ENCODE results near the gene EFCAB6.

EFCAB6 gene

DNA sequence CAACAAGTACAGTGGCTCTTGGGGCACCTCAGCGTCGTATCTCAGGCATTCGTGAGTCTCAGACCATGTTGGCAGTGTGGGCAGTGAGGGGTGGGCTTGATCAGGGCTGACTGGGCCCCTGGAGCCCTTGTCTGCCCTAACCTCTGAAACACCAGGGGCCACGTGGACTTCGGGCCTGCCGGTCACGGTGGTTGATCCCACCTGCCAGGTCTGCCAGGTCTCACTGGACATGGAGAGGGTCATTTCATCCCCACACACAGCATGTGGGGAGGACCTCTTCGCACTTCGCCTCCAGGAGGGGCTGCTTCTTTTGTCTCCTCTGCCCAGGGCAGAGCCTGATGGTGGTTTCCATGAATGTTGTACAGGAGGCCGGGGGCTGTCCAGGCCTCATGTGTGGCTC, 323.2 kb downstream of the EFCAB6 start:
- TF ChIP-seq TAF1 (IDR thresholded peaks at IDR 0.05; ENCODE audit: low read depth) (no peak), YY1 (IDR thresholded peaks at IDR 0.05; ENCODE audit: low read depth) (no peak), TCF12 (IDR thresholded peaks at IDR 0.05; ENCODE audit: low read depth) (no peak), TEAD4 (IDR thresholded peaks at IDR 0.05) (no peak), FOXM1 (IDR thresholded peaks at IDR 0.05; ENCODE audit: borderline replicate concordance, low read depth) (no peak), EGR1 (IDR thresholded peaks at IDR 0.05) (no peak), ZBTB7A (IDR thresholded peaks at IDR 0.05; ENCODE audit: low read depth) (no peak), EP300 (IDR thresholded peaks at IDR 0.05; ENCODE audit: borderline replicate concordance) (no peak)
- TF ChIP-seq, protein P1, sequence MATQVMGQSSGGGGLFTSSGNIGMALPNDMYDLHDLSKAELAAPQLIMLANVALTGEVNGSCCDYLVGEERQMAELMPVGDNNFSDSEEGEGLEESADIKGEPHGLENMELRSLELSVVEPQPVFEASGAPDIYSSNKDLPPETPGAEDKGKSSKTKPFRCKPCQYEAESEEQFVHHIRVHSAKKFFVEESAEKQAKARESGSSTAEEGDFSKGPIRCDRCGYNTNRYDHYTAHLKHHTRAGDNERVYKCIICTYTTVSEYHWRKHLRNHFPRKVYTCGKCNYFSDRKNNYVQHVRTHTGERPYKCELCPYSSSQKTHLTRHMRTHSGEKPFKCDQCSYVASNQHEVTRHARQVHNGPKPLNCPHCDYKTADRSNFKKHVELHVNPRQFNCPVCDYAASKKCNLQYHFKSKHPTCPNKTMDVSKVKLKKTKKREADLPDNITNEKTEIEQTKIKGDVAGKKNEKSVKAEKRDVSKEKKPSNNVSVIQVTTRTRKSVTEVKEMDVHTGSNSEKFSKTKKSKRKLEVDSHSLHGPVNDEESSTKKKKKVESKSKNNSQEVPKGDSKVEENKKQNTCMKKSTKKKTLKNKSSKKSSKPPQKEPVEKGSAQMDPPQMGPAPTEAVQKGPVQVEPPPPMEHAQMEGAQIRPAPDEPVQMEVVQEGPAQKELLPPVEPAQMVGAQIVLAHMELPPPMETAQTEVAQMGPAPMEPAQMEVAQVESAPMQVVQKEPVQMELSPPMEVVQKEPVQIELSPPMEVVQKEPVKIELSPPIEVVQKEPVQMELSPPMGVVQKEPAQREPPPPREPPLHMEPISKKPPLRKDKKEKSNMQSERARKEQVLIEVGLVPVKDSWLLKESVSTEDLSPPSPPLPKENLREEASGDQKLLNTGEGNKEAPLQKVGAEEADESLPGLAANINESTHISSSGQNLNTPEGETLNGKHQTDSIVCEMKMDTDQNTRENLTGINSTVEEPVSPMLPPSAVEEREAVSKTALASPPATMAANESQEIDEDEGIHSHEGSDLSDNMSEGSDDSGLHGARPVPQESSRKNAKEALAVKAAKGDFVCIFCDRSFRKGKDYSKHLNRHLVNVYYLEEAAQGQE (IDR thresholded peaks at IDR 0.05; ENCODE audit: low read depth), result no peak

DNA sequence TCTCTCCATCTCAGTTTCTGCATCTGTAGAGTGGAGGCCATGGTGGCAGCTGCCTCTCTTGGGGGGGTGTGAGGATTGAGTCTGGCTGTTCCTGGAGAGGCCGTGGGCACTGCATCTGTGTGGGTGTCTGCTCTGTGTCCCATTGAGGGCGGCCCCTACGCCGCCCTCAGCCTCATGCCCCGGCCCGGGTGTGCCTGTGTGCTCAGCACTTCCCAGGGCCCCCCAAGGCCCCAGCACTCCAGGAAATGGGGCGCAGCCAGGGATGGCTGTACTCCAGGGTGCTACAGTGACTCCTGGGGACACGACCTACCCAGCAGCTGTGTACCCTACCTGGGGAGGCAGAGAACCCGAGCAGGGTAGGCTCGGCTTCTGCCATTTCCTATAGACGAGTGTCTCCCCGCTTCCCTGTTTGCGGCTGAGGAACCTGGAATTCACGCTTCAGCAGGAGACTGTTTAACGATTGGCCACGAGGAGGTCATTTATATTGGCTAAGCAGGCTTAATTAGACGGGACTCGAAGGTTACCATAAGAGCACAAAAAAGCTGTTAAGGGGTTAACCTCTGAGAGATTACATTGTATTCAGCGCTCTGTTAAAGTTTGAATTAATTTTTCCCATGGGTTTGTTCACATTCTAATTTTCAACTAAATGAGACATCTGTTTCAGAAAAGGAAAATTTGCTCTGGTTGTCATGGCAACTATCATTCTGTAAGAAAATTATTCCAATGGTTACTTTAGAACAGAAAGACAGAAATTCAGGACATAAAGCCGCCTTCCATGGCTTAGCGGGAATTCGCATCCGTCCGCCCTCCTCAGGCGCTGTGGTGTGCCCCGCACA, 323.9 kb downstream of the EFCAB6 start:
- TF ChIP-seq, protein P2, sequence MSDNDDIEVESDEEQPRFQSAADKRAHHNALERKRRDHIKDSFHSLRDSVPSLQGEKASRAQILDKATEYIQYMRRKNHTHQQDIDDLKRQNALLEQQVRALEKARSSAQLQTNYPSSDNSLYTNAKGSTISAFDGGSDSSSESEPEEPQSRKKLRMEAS (IDR thresholded peaks at IDR 0.05), result no peak
- no peak for TF ChIP-seq CEBPB (IDR thresholded peaks at IDR 0.05)
- no peak for TF ChIP-seq NFIC (IDR thresholded peaks at IDR 0.05)
- no peak for TF ChIP-seq EGR1 (IDR thresholded peaks at IDR 0.05)
- TF ChIP-seq TEAD4 (IDR thresholded peaks at IDR 0.05), result no peak
- no peak for TF ChIP-seq YY1 (IDR thresholded peaks at IDR 0.05; ENCODE audit: low read depth)

DNA sequence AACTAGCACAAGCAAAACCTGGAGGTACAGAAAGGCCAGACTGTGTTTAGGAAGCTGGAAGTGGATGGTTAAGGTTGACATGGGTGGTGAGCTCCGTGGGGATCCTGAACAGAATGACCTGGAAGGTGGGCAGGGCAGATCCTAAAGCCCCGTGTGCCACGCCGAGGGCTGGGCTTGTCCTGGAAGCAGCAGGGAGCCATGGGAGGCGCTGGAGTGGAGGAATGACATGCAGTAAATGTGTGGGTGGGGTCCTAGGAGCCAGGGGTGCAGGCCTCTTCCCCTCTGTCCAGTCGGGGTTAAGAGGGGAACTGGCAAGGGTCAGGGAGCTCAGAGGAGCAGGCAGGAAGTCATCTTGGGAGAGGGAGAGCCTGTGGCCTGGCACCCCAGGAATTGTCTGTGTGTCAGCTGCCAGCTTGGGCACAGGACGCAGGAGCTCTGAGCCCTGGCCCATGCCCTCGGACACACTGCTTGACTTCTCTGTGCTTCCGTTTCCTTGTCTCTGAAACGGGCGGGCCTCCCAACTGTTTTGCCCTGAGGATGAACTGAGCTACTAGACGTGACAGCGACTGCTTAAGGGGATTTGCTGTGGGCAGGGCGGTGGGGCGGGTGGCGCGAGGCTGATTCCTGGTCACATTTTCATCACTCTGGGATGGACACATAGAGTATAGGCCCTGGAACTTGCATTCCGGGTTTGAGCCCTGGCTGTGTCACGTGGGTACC, 324.6 kb downstream of the EFCAB6 start:
- TF ChIP-seq, protein P1 (IDR thresholded peaks at IDR 0.05; ENCODE audit: low read depth), result no peak
- TF ChIP-seq, protein P2 (IDR thresholded peaks at IDR 0.05), result no peak
- no peak for TF ChIP-seq CREB1 (IDR thresholded peaks at IDR 0.05; ENCODE audit: low read depth)
- no peak for TF ChIP-seq TAF1 (IDR thresholded peaks at IDR 0.05; ENCODE audit: low read depth)
- TF ChIP-seq EP300 (IDR thresholded peaks at IDR 0.05; ENCODE audit: borderline replicate concordance), result no peak
- TF ChIP-seq TCF12 (IDR thresholded peaks at IDR 0.05; ENCODE audit: low read depth), result no peak
- no peak for TF ChIP-seq FOXM1 (IDR thresholded peaks at IDR 0.05; ENCODE audit: borderline replicate concordance, low read depth)

DNA sequence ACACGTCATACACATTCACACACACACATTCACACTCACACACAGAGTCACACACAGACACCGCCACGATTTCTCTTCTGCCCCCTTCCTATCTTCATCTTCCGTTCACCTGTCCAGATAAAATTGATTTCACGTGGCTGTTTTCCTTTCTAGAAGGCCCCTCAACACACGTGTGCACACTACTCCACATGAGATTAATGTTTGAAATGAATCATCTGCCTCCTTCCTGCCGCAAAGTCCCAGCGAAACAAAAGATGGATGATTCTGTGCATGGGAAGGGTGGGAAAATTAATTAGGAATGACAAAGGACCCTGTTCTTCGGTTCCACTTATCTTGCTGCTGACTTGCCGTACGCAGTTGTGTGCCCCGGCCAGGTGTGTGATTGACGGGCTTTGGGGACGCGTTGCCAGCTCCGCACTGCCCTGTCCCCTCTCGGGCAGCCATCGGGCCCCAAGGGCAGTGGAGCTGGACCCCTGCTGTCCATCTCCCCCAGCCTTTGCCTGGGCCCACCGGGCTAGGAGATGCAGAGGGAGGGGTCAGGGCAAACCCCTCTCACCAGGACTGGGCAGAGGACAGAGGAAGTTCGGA, 326.5 kb downstream of the EFCAB6 start:
- TF ChIP-seq NFIC (IDR thresholded peaks at IDR 0.05), result no peak

DNA sequence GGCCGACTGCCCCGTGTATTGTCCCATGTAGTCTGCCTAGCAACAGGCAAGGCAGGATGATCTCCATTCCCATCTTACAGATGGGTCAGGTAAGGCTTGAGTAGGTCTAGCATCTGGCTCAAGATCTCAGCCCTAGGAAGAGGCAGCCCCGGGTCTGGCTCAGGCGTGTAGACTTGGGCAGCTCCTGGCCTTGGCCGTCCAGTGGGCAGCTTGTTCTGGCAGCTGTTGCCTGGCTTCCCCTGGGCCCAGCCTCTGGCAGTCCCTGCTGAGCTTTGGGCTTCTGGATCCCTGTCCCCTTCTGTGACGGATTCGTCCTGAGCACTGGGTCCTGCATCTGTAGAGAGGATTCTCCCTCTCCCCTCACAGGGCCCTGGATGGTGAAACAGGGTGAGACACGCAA, 327.9 kb downstream of the EFCAB6 start:
- TF ChIP-seq EP300 (IDR thresholded peaks at IDR 0.05; ENCODE audit: borderline replicate concordance) (no peak), RAD21 (IDR thresholded peaks at IDR 0.05; ENCODE audit: low read depth) (no peak), NFIC (IDR thresholded peaks at IDR 0.05) (no peak), TCF12 (IDR thresholded peaks at IDR 0.05; ENCODE audit: low read depth) (no peak), TEAD4 (IDR thresholded peaks at IDR 0.05) (no peak), TAF1 (IDR thresholded peaks at IDR 0.05; ENCODE audit: low read depth) (no peak)
- TF ChIP-seq, protein P2 (IDR thresholded peaks at IDR 0.05), result no peak
- TF ChIP-seq, protein P3, sequence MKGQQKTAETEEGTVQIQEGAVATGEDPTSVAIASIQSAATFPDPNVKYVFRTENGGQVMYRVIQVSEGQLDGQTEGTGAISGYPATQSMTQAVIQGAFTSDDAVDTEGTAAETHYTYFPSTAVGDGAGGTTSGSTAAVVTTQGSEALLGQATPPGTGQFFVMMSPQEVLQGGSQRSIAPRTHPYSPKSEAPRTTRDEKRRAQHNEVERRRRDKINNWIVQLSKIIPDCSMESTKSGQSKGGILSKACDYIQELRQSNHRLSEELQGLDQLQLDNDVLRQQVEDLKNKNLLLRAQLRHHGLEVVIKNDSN (IDR thresholded peaks at IDR 0.05), result no peak
- TF ChIP-seq, protein P1 (IDR thresholded peaks at IDR 0.05; ENCODE audit: low read depth), result no peak

Data from Ishikawa (cell line).